ENCODE results near the gene SRPK1.

Gene SRPK1

DNA sequence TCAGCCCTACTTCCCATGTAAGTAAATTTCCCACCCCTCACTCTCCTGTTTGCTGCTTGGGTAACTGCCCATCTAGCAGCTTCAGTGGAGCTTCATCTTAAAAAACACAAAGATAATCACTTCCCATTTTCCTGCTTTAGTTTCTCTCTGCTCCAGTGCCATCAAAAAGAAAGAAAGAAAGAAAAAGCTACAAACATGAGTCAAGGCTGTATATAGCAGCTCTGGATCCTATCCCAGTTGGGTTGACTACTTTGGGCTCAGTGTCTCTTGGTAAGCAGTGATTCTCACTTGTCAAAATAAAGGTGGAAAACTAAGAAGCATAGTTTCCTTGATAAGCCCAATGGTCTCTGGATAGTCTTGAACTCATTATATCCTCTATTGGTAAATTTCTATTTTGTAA, 48.7 kb upstream of the SRPK1 start:
- TF ChIP-seq ZNF8 (CRISPR knock-in tag; IDR thresholded peaks at IDR 0.05) (no peak), TCF4 (CRISPR knock-in tag; IDR thresholded peaks at IDR 0.05; ENCODE audit: borderline replicate concordance) (no peak), RARB (CRISPR knock-in tag; IDR thresholded peaks at IDR 0.05) (no peak), ZFP30 (CRISPR knock-in tag; IDR thresholded peaks at IDR 0.05) (no peak), ZC3H10 (CRISPR knock-in tag; IDR thresholded peaks at IDR 0.05) (no peak), TOX (CRISPR knock-in tag; IDR thresholded peaks at IDR 0.05; ENCODE audit: borderline replicate concordance) (no peak), PPARA (CRISPR knock-in tag; IDR thresholded peaks at IDR 0.05; ENCODE audit: borderline replicate concordance) (no peak)
- ATAC-seq: no peak

GRCh38 chr6:35968821-35969220, 47.9 kb upstream of the SRPK1 start:
- no peak for TF ChIP-seq CREB5 (CRISPR knock-in tag; IDR thresholded peaks at IDR 0.05; ENCODE audit: low read depth)
- TF ChIP-seq ESRRG (CRISPR knock-in tag; IDR thresholded peaks at IDR 0.05): no peak
- no peak for TF ChIP-seq SNAI2 (CRISPR knock-in tag; IDR thresholded peaks at IDR 0.05)
- TF ChIP-seq RARB (CRISPR knock-in tag; IDR thresholded peaks at IDR 0.05): no peak
- TF ChIP-seq, protein P1, sequence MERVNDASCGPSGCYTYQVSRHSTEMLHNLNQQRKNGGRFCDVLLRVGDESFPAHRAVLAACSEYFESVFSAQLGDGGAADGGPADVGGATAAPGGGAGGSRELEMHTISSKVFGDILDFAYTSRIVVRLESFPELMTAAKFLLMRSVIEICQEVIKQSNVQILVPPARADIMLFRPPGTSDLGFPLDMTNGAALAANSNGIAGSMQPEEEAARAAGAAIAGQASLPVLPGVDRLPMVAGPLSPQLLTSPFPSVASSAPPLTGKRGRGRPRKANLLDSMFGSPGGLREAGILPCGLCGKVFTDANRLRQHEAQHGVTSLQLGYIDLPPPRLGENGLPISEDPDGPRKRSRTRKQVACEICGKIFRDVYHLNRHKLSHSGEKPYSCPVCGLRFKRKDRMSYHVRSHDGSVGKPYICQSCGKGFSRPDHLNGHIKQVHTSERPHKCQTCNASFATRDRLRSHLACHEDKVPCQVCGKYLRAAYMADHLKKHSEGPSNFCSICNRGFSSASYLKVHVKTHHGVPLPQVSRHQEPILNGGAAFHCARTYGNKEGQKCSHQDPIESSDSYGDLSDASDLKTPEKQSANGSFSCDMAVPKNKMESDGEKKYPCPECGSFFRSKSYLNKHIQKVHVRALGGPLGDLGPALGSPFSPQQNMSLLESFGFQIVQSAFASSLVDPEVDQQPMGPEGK (CRISPR knock-in tag; IDR thresholded peaks at IDR 0.05; ENCODE audit: borderline replicate concordance): no peak

DNA sequence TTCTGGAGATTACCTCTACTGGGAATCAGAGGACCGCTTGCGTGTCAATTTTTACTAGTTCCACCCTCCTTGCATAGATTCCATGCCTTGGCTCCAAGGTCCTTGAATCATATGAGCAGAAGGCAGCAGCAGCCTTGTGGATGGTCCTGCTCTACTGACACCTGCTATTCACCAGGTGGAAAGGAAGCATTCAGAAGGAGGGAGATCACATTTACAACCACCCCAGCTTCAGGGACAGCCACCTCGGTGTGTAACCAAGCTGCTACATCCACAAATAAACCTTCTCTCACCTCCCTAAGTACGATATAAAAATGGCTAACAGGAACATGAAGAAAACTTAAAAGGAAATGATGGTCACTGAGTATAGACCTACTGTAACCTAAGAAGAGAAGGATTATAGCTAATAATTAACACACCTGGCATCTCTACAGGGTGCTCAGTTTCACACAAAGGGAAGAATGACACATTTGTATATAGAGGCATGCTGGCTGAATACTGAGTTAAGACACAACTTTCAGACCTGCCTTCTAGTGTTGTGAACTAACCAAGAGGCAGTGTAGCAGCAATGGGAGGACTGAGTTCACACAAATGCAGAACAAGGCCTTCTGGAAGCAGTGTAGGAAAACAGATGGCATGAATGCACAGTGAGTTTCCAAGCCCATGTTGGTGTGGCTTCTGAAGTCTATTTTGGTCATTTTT, 46.3 kb upstream of the SRPK1 start:
- ATAC-seq: no peak
- no peak for TF ChIP-seq OSR1 (CRISPR knock-in tag; IDR thresholded peaks at IDR 0.05)
- no peak for TF ChIP-seq ZNF565 (CRISPR knock-in tag; conservative IDR thresholded peaks at IDR 0.05; ENCODE audit: low read depth)
- no peak for TF ChIP-seq ARNTL (CRISPR knock-in tag; IDR thresholded peaks at IDR 0.05; ENCODE audit: borderline replicate concordance, low read depth)
- TF ChIP-seq, protein P1 (CRISPR knock-in tag; IDR thresholded peaks at IDR 0.05; ENCODE audit: borderline replicate concordance): no peak
- no peak for TF ChIP-seq CSRNP3 (CRISPR knock-in tag; IDR thresholded peaks at IDR 0.05)
- no peak for TF ChIP-seq CSDC2 (CRISPR knock-in tag; IDR thresholded peaks at IDR 0.05)
- no peak for TF ChIP-seq ZNF70 (CRISPR knock-in tag; IDR thresholded peaks at IDR 0.05)
- no peak for TF ChIP-seq BACH2 (CRISPR knock-in tag; IDR thresholded peaks at IDR 0.05; ENCODE audit: borderline replicate concordance)
- no peak for TF ChIP-seq CREB5 (CRISPR knock-in tag; IDR thresholded peaks at IDR 0.05; ENCODE audit: low read depth)
- no peak for TF ChIP-seq ISL1 (CRISPR knock-in tag; IDR thresholded peaks at IDR 0.05)
- no peak for TF ChIP-seq ZC3H10 (CRISPR knock-in tag; IDR thresholded peaks at IDR 0.05)
- TF ChIP-seq RARB (CRISPR knock-in tag; IDR thresholded peaks at IDR 0.05): no peak
- no peak for TF ChIP-seq TOX (CRISPR knock-in tag; IDR thresholded peaks at IDR 0.05; ENCODE audit: borderline replicate concordance)

More at GRCh38 chr6:35968821-35969220, 47.9 kb upstream of the SRPK1 start:
- ATAC-seq: no peak
